BJ (cell line): ENCODE measurements around the gene TECRL. TPM values are rescaled to one million over a fixed set of nuclear protein-coding genes. Genes with fewer than 3 reads are reported as not detected.

Experiments used
- CTCF ChIA-PET: fragments of 350-600 bp; formaldehyde crosslinking; extraction: SDS; loops from one replicate; lab custom pipeline; 2021; ENCODE audit warnings: antibody characterized with exemption, inconsistent platforms; lab: Yijun Ruan, JAX
- POLR2A ChIA-PET: fragments of 300-600 bp; sonication (Branson Sonifier 250); formaldehyde crosslinking; extraction: SDS; loops from one replicate; lab custom pipeline; 2021; ENCODE audit warnings: antibody characterized with exemption; lab: Charles Lee
- DNase-seq: peaks from one replicate; pipeline ENCODE4 v3.0.0-alpha.2; 2011; ENCODE audit warnings: low read depth
- H3K27me3 ChIP-seq: 2 replicates; pipeline ENCODE4 v1.6.0; 2011; ENCODE audit warnings: low read length; ENCODE audit not compliant: control insufficient read depth, insufficient read depth
- H3K36me3 ChIP-seq: 2 replicates; pipeline ENCODE4 v1.5.1; 2011; ENCODE audit warnings: low read length; ENCODE audit not compliant: control insufficient read depth, insufficient read depth
- H3K4me3 ChIP-seq: 2 replicates; pipeline ENCODE4 v1.5.1; 2011; ENCODE audit warnings: low read depth, mild to moderate bottlenecking, control low read depth, low read length
- CTCF ChIP-seq: IDR thresholded peaks from 2 replicates; pipeline ENCODE4 v1.5.1; 2011; ENCODE audit warnings: low read depth, mild to moderate bottlenecking, control low read depth, inconsistent platforms, low read length, moderate library complexity; ENCODE audit not compliant: insufficient read depth
- polyA minus RNA-seq: library from RNA; depleted of rRNA, polyadenylated mRNA; stranded (reverse); fragments of >200 nt; gene quantifications from 2 replicates; pipeline ENCODE4 v1.2.3, GENCODE V29; 2011; rRNA and poly(A)+ RNA removed
- polyA plus RNA-seq: library from polyadenylated mRNA; depleted of rRNA; stranded (reverse); fragments of >200 nt; gene quantifications from 2 replicates; pipeline ENCODE4 v1.2.3, GENCODE V29; 2011; rRNA removed

TECRL gene
- polyA plus RNA-seq, result not detected in 2 replicates
- polyA minus RNA-seq, result not detected in 2 replicates

- H3K27me3 ChIP-seq, result no peaks in the 10 kb centered on the region
- no peak for TF ChIP-seq CTCF
- DNase-seq, result no peak
- no peak within 1 kb of the TSS for H3K4me3 ChIP-seq
- ChIA-PET POLR2A (no interaction called here), CTCF (no interaction called here)
- H3K36me3 ChIP-seq, result no peaks in the 10 kb centered on the region
Observed at GRCh38 chr4:64409300-64409699, at the start of gene TECRL. Gene TECRL (minus strand): TSS chr4:64409450. CDS start chr4:64409351, 99 bp downstream.

- Histone ChIP-seq H3K4me3 (no peak overlapping the region), H3K36me3 (no peaks in the 10 kb centered on the region), H3K27me3 (no peaks in the 10 kb centered on the region)
- CTCF ChIA-PET, result no interaction called here
- no peak for DNase-seq
- TF ChIP-seq CTCF, result no peak
- POLR2A ChIA-PET, result no interaction called here
Observed at GRCh38 chr4:64432674-64433073, 23.4 kb upstream of the TECRL start.

GRCh38 chr4:64430933-64431332 is 21.7 kb upstream of the TECRL start:
- no peaks in the 10 kb centered on the region for H3K36me3 ChIP-seq
- DNase-seq, result no peak
- no peaks in the 10 kb centered on the region for H3K27me3 ChIP-seq
- ChIA-PET POLR2A (no interaction called here), CTCF (no interaction called here)
- TF ChIP-seq CTCF, result no peak
- H3K4me3 ChIP-seq, result no peak overlapping the region

GRCh38 chr4:64417974-64418373 is 8.7 kb upstream of the TECRL start:
- H3K27me3 ChIP-seq, result no peaks in the 10 kb centered on the region
- H3K36me3 ChIP-seq, result no peaks in the 10 kb centered on the region
- H3K4me3 ChIP-seq, result no peak overlapping the region
- ChIA-PET CTCF (no interaction called here), POLR2A (no interaction called here)
- no peak for TF ChIP-seq CTCF
- DNase-seq, result no peak

GRCh38 chr4:64407000-64407399 is 2.2 kb downstream of the TECRL start:
- H3K27me3 ChIP-seq, result no peaks in the 10 kb centered on the region
- no peak for TF ChIP-seq CTCF
- H3K4me3 ChIP-seq, result no peak overlapping the region
- H3K36me3 ChIP-seq, result no peaks in the 10 kb centered on the region
- CTCF ChIA-PET, result no interaction called here
- no peak for DNase-seq
- POLR2A ChIA-PET, result no interaction called here
